GM12878 (cell line): ENCODE results near the gene SLC2A1. TPM values are rescaled to one million over a fixed set of nuclear protein-coding genes. Genes with fewer than 3 reads are reported as not detected.

Experiments
- ATAC-seq: fragments of 200-7000 bp; cut with Tn5 transposase; 3 replicates; pipeline ENCODE4 v1.9.1; 2020; ENCODE audit warnings: mild to moderate bottlenecking, moderate library complexity
- BruUV-seq: library from RNA; stranded (reverse); fragments of 400-500 nt; replicated peaks from 2 replicates; lab custom pipeline; 2021; lab: Mats Ljungman, UMichigan
- CTCF ChIA-PET: fragments of 300-600 bp; sonication (Branson Sonifier 250); formaldehyde crosslinking; extraction: SDS; loops from one replicate; lab custom pipeline; 2021; ENCODE audit warnings: inconsistent platforms; lab: Yijun Ruan, JAX
- POLR2A ChIA-PET: fragments of 350-600 bp; formaldehyde crosslinking; extraction: SDS; loops from one replicate; lab custom pipeline; 2021; ENCODE audit warnings: inconsistent platforms; lab: Charles Lee
- RAD21 ChIA-PET: fragments of 300-600 bp; sonication (Branson Sonifier 250); formaldehyde crosslinking; loops from one replicate; lab custom pipeline; 2023; ENCODE audit warnings: antibody characterized with exemption; ENCODE audit not compliant: unreplicated experiment; lab: Charles Lee
- SMC1A ChIA-PET: fragments of 300-600 bp; sonication (Branson Sonifier 250); formaldehyde crosslinking; loops from one replicate; lab custom pipeline; 2023; ENCODE audit not compliant: unreplicated experiment, uncharacterized antibody; lab: Charles Lee
- DNase-seq: peaks from one replicate; pipeline ENCODE4 v3.0.0-alpha.2; 2011; ENCODE audit warnings: low read depth, low spot score
- FAIRE-seq: peaks from 3 replicates; lab custom pipeline; 2011; peaks lifted over from hg19 to GRCh38; lab: Jason Lieb, UNC
- H2AFZ ChIP-seq: 2 replicates; pipeline ENCODE4 v1.6.0; 2011; ENCODE audit warnings: low read depth, low read length, control low read depth; ENCODE audit not compliant: control insufficient read depth
- H3K27ac ChIP-seq: 2 replicates; pipeline ENCODE4 v1.5.1; 2011; ENCODE audit warnings: control low read depth; ENCODE audit not compliant: control insufficient read depth, insufficient read depth
- H3K27me3 ChIP-seq, 2 experiments: replicated peaks in 1 of 2; 2 replicates each; pipeline versions ENCODE4 v1.6.0 to v1.6.1; 2011; ENCODE audit warnings: low read length in 1 of 2; ENCODE audit not compliant: control insufficient read depth in 2 of 2, insufficient read depth in 2 of 2
- H3K36me3 ChIP-seq, 2 experiments: 2 replicates each; pipeline ENCODE4 v1.5.1; 2011; ENCODE audit warnings: low read length in 1 of 2; ENCODE audit not compliant: control insufficient read depth in 2 of 2, insufficient read depth in 2 of 2
- H3K4me1 ChIP-seq: 2 replicates; pipeline ENCODE4 v1.6.1; 2011; ENCODE audit warnings: mild to moderate bottlenecking, low read length, moderate library complexity, mixed read lengths; ENCODE audit not compliant: control insufficient read depth, insufficient read depth
- H3K4me2 ChIP-seq: 2 replicates; pipeline ENCODE4 v1.6.0; 2011; ENCODE audit warnings: control low read depth; ENCODE audit not compliant: control insufficient read depth, insufficient read depth
- H3K4me3 ChIP-seq: fragments of 200-600 bp; sonication (generic); 2 replicates; pipeline ENCODE4 v1.5.1; 2016
- H3K79me2 ChIP-seq: 2 replicates; pipeline ENCODE4 v1.6.0; 2011; ENCODE audit warnings: low read length; ENCODE audit not compliant: control insufficient read depth, insufficient read depth
- H3K9ac ChIP-seq: 2 replicates; pipeline ENCODE4 v1.8.0; 2011; ENCODE audit warnings: low read length, control low read depth, mixed read lengths; ENCODE audit not compliant: control insufficient read depth, insufficient read depth
- H3K9me3 ChIP-seq: replicated peaks from 3 replicates; pipeline ENCODE4 v1.5.1; 2011; ENCODE audit warnings: mild to moderate bottlenecking, low read length; ENCODE audit not compliant: control insufficient read depth, insufficient read depth
- H4K20me1 ChIP-seq: 2 replicates; pipeline ENCODE4 v1.6.0; 2011; ENCODE audit not compliant: control insufficient read depth, insufficient read depth
- KLF5 ChIP-seq: fragments of 450-650 bp; IDR thresholded peaks from 2 replicates; pipeline ENCODE4 v1.6.1; 2014; ENCODE audit warnings: mild to moderate bottlenecking; ENCODE audit not compliant: partially characterized antibody
- NR2F1 ChIP-seq: fragments of 450-650 bp; conservative IDR thresholded peaks from 2 replicates; pipeline ENCODE4 v1.6.1; 2017; ENCODE audit warnings: mild to moderate bottlenecking
- RBBP5 ChIP-seq: fragments of 200-600 bp; sonication (generic); conservative IDR thresholded peaks from 2 replicates; pipeline ENCODE4 v1.6.1; 2016
- SPI1 ChIP-seq: IDR thresholded peaks from 2 replicates; pipeline ENCODE4 v1.6.1; 2011; ENCODE audit warnings: low read depth, mild to moderate bottlenecking, low read length, moderate library complexity, borderline replicate concordance; ENCODE audit not compliant: insufficient read depth
- SUPT20H ChIP-seq: IDR thresholded peaks from 2 replicates; pipeline ENCODE4 v1.6.1; 2011; ENCODE audit warnings: low read depth, mild to moderate bottlenecking, low read length, moderate library complexity, borderline replicate concordance; ENCODE audit not compliant: control insufficient read depth
- TARDBP ChIP-seq: IDR thresholded peaks from 2 replicates; pipeline ENCODE4 v1.6.1; 2016; ENCODE audit warnings: borderline replicate concordance
- TCF12 ChIP-seq: IDR thresholded peaks from 2 replicates; pipeline ENCODE4 v1.6.1; 2011; ENCODE audit warnings: low read depth, mild to moderate bottlenecking, low read length
- WGBS: methylation state at CpG from one replicate; pipeline ENCODE4 v1.1.6; 2016; ENCODE audit warnings: low lambda C conversion rate; ENCODE audit not compliant: insufficient replicate concordance, insufficient coverage; ENCODE audit errors: missing lambda C conversion rate; 5-methylcytosine and 5-hydroxymethylcytosine counted together
- in situ Hi-C: fragments of 300-500 bp; cut with MboI; formaldehyde crosslinking; loops from 9 replicates; pipeline ENCODE4 v1.14.3; 2018; ENCODE audit warnings: mixed read lengths
- intact Hi-C: fragments of 100-400 bp; cut with micrococcal nuclease; formaldehyde crosslinking; loops from one replicate; pipeline ENCODE4 v1.14.2; 2022; ENCODE audit not compliant: unreplicated experiment
- polyA plus RNA-seq, 11 experiments: library from polyadenylated mRNA; depleted of rRNA in 4 of 11; unstranded in 6 of 11; stranded (reverse) in 5 of 11; fragments of >200 nt; fragmentation: Nextera tagmentation in 4 of 11; fragmentation: Illumina TruSeq in 1 of 11; extraction: Ambion mirVana in 4 of 11; extraction: Trizol in 1 of 11; gene quantifications; 1 replicate in 1 of 11; 2 replicates in 10 of 11; pipeline versions ENCODE4 v1.2.1 to v1.2.3, GENCODE V29; 2011 to 2016; ENCODE audit warnings: inconsistent platforms in 2 of 11, missing spikeins in 2 of 11, low read depth in 1 of 11
- total RNA-seq, 4 experiments: library from RNA; depleted of rRNA in 3 of 4; stranded (reverse); fragments of >200 nt in 3 of 4; fragmentation: Illumina TruSeq in 1 of 4; extraction: Trizol in 1 of 4; gene quantifications; 2 replicates each; pipeline versions ENCODE4 v1.2.1 to v1.2.3, GENCODE V29; 2013 to 2021
- TF ChIP-seq, protein P1 (sequence below): IDR thresholded peaks from 2 replicates; pipeline ENCODE4 v1.6.1; 2012; ENCODE audit warnings: low read depth, low read length, improper control_type of control experiment
- TF ChIP-seq, protein P2 (sequence below): IDR thresholded peaks from 2 replicates; pipeline ENCODE4 v1.6.1; 2011; ENCODE audit warnings: low read depth, low read length, improper control_type of control experiment, borderline replicate concordance
- TF ChIP-seq, protein P3 (sequence below): fragments of 450-650 bp; IDR thresholded peaks from 2 replicates; pipeline ENCODE4 v1.6.1; 2016; ENCODE audit warnings: mild to moderate bottlenecking

SLC2A1 gene
- total and polyA plus RNA-seq, 10 of the 15 experiments (the other 5 are each of a cell fraction or from before 2014, with no cell fraction given): 5.7 to 66.0 (median 44.2) TPM

DNA sequence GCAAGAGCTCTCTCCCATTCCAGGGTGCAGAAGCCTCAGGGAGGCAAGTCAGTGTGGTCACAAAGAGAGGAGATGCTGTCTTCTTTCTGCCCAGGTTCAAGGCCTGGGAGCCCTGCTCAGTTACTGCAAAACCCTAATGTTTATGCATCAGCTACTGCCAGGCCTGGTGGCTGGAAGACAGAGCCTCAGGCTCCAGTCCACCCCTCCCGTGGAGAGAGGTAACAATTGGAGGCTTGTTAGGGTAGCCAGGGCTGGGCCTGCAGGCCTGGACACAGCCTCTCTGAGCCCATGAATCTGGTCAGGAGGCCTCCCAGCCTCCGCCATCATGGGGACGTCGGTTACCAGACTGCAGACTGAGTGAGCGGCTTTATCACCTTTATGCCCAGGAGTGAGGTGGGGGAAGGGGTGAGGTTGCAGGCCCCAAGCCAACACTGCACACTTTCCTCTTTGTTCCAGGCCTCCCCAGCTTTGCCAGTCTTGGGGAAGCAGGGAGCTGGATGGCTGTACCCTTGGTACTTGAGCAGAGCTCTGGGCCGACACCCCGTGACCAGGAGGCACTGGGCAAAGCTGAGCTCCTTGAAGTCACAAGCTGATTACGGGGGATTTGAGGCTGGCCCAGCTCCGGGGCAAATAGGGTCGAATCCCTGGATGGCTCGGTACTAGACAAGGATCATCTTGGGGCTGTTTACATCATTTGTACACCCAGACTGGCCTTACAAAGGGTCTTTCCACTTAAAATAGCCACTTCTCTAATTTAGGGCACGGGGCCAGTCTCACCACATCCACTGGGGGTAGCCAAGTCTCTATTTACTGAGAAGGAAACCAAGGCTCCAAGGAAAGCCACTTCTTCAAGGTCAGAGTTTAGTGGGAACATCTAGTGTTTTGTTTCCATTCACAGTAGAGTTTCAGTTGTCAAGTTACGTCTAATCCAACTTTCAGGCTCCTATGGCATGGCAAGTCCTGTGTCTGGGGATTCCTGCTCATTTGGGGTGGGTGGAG is 5.2 kb downstream of the SLC2A1 start:
- TF ChIP-seq SUPT20H: no peak
- TF ChIP-seq KLF5: no peak
- TF ChIP-seq TCF12: no peak
- TF ChIP-seq, protein P1, sequence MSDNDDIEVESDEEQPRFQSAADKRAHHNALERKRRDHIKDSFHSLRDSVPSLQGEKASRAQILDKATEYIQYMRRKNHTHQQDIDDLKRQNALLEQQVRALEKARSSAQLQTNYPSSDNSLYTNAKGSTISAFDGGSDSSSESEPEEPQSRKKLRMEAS: 0 out of 2 replicates have a peak, but pooled peaks have one; percentile 18
- no peak for TF ChIP-seq NR2F1
- peak; percentile 40; the same call in 1 of the 2 replicates for TF ChIP-seq SPI1
- TF ChIP-seq, protein P2, sequence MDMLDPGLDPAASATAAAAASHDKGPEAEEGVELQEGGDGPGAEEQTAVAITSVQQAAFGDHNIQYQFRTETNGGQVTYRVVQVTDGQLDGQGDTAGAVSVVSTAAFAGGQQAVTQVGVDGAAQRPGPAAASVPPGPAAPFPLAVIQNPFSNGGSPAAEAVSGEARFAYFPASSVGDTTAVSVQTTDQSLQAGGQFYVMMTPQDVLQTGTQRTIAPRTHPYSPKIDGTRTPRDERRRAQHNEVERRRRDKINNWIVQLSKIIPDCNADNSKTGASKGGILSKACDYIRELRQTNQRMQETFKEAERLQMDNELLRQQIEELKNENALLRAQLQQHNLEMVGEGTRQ: no peak
- TF ChIP-seq, protein P3, sequence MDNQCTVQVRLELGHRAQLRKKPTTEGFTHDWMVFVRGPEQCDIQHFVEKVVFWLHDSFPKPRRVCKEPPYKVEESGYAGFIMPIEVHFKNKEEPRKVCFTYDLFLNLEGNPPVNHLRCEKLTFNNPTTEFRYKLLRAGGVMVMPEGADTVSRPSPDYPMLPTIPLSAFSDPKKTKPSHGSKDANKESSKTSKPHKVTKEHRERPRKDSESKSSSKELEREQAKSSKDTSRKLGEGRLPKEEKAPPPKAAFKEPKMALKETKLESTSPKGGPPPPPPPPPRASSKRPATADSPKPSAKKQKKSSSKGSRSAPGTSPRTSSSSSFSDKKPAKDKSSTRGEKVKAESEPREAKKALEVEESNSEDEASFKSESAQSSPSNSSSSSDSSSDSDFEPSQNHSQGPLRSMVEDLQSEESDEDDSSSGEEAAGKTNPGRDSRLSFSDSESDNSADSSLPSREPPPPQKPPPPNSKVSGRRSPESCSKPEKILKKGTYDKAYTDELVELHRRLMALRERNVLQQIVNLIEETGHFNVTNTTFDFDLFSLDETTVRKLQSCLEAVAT: peak; percentile 29; the same call in 1 of the 2 replicates
- TF ChIP-seq TARDBP: no peak
- TF ChIP-seq RBBP5: no peak
- no TSS peak for BruUV-seq
- 46% methylated on average over 13 of the region's 13 CpGs for WGBS
- ChIA-PET RAD21 (interaction anchor here (1.2 to 3.2 kb wide), 9 partner anchors 12 to 119 kb away, joined by 4 to 21 read pairs (median 11); partner anchors contain the start of gene ZNF691), SMC1A (interaction anchor here (0.9 to 6.7 kb wide), 7 partner anchors 8 to 120 kb away, joined by 3 to 71 read pairs (median 26); no protein-coding TSS in a partner anchor), POLR2A (interaction anchor here (0.7 to 3.1 kb wide), 7 partner anchors 8 to 29 kb away, joined by 3 to 22 read pairs (median 5); no protein-coding TSS in a partner anchor), CTCF (interaction anchor here (1.2 to 9.3 kb wide), 10 partner anchors 18 to 175 kb away, joined by 3 to 57 read pairs (median 5); no protein-coding TSS in a partner anchor)
- H3K4me1 ChIP-seq: peaks cover 59% of the 10 kb centered on the region
- FAIRE-seq: no peak
- in situ Hi-C loops (loop anchor here (10.0 kb wide), 1 partner anchor 881 kb away; no protein-coding TSS in a partner anchor), intact Hi-C loops (no loop called here)
- H3K4me2 ChIP-seq: peak overlapping the region; percentile 87
- peaks cover 93% of the 10 kb centered on the region for H3K79me2 ChIP-seq
- peak overlapping the region; percentile 62 for H3K27ac ChIP-seq
- H4K20me1 ChIP-seq: peaks cover 33% of the 10 kb centered on the region
- no peak for ATAC-seq
- no peak for DNase-seq
- H3K27me3 ChIP-seq: no peaks in the 10 kb centered on the region
- peak overlapping the region; percentile 88 for H3K4me3 ChIP-seq
- H3K36me3 ChIP-seq: peaks cover 12 to 31% of the 10 kb centered on the region in 2 experiments
- peak overlapping the region; percentile 36 for H3K9ac ChIP-seq
- no peaks in the 10 kb centered on the region for H3K9me3 ChIP-seq
- H2AFZ ChIP-seq: no peak overlapping the region
